Tibial nerve (tissue), 4 donors: Measurements from ENCODE around the gene TNIK.

ENCODE experiments used
- CTCF ChIP-seq, 5 experiments: fragments of 200-600 bp in 3 of 5; fragments of 450-650 bp in 2 of 5; sonication (generic) in 3 of 5; IDR thresholded peaks; one replicate each; pipeline ENCODE4 v1.5.1; 2016 to 2019; ENCODE audit warnings: antibody characterized with exemption in 5 of 5, mild to moderate bottlenecking in 3 of 5, moderate library complexity in 2 of 5
- EP300 ChIP-seq, 2 donors: sonication (generic); formaldehyde crosslinking; IDR thresholded peaks; one replicate each; pipeline ENCODE4 v1.6.1; 2017; ENCODE audit warnings: antibody characterized with exemption in 2 of 2, mild to moderate bottlenecking in 1 of 2
- POLR2A ChIP-seq, 2 donors: fragments of 450-650 bp; IDR thresholded peaks; one replicate each; pipeline ENCODE4 v1.6.1; 2017; ENCODE audit warnings: antibody characterized with exemption in 2 of 2, mild to moderate bottlenecking in 2 of 2, moderate library complexity in 2 of 2

GRCh38 chr3:171099911-171100310 lies 360.3 kb downstream of the TNIK start:
- TF ChIP-seq CTCF (IDR thresholded peaks at IDR 0.05): no peak
- no peak for TF ChIP-seq POLR2A (IDR thresholded peaks at IDR 0.05)
- TF ChIP-seq EP300 (IDR thresholded peaks at IDR 0.05): no peak
